CD4-positive, alpha-beta T cell treated with Interleukin-6 for 4 hours (primary cell): Measurements from ENCODE around the gene NGDN.
"Not testable (repeated sequence)": the region's sequence is repeated elsewhere in the genome, so short reads cannot be mapped to it uniquely, and the experiment has no call there.

Source experiments
- DNase-seq: peaks from one replicate; pipeline ENCODE4 v3.0.0-alpha.2; 2020; ENCODE audit warnings: mixed read lengths

The NGDN gene, protein sequence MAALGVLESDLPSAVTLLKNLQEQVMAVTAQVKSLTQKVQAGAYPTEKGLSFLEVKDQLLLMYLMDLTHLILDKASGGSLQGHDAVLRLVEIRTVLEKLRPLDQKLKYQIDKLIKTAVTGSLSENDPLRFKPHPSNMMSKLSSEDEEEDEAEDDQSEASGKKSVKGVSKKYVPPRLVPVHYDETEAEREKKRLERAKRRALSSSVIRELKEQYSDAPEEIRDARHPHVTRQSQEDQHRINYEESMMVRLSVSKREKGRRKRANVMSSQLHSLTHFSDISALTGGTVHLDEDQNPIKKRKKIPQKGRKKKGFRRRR

GRCh38 chr14:23469127-23469905 is at the start of gene NGDN:
NGDN (plus strand) TSS chr14:23469703; CDS start chr14:23469716, 13 bp downstream.
- DNase-seq, result peak; percentile 90

DNA sequence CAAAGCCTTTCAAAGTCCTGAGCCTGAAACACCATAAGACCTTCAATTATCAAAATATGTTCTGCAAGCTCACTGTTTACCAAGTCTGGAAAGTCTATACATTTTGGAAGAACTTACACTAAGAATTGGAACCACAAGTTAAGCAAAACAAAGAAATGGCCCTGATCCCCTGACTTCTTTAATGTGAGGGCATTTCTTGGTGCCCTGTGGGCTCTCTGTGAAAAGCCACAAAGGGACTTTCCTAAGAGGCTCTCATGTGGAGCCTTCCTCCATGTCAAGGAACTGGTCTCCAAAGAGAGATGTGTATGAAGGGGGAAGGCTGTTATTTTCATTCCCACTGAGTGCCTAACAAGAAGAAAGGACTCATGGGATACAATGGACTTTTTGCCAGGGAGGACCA is 47.9 kb upstream of the NGDN start:
- no peak for DNase-seq

DNA sequence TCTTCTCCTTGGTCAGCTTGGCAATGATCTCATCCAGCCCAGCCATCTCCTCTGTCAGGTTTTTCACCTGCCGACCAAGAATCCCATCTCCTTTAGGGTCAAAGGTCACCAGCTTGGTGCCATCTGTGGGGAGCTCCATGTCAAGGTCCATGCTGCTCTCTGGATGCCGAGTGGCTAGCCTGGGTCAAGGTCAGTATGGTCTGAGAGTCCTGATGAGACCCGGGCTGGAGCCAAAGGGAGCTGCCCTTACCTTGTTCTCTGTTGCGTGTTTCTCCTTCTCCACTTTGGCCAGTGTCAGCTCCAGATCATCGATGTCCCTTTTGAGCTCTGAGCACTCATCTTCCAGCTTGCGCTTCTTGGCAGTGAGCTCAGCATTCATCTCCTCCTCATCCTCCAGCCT is 45.8 kb upstream of the NGDN start:
- no peak for DNase-seq

- no peak for DNase-seq
Observed at GRCh38 chr14:23425169-23425568, 44.3 kb upstream of the NGDN start.

GRCh38 chr14:23425798-23426197 is 43.7 kb upstream of the NGDN start:
- not testable (repeated sequence) for DNase-seq

GRCh38 chr14:23428686-23429495 is 40.6 kb upstream of the NGDN start:
- no peak for DNase-seq

- no peak for DNase-seq
Observed at GRCh38 chr14:23430016-23430722, 39.3 kb upstream of the NGDN start.

- DNase-seq, result no peak
Observed at GRCh38 chr14:23430723-23431085, 38.8 kb upstream of the NGDN start.

DNA sequence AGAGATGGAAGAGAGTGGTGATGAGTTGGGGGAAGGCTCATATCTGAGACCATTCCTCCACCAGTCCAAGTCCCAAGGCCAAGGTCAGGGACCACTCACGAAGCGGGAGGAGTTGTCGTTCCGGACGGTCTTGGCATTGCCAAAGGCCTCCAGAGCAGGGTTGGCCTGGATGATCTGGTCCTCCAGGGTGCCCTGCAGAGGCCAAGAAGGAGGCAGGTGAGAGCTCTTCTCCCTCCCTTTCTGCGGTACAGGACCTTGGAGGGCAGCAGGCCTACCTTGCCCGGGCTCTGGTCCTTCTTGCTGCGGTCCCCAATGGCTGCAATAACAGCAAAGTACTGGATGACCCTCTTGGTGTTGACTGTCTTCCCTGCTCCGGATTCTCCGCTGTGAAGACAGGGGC is 38.0 kb upstream of the NGDN start:
- DNase-seq, result no peak

GRCh38 chr14:23432102-23432925 is 37.2 kb upstream of the NGDN start:
- DNase-seq, result no peak

- no peak for DNase-seq
Observed at GRCh38 chr14:23432946-23433345, 36.6 kb upstream of the NGDN start.

GRCh38 chr14:23433457-23433856 is 36.0 kb upstream of the NGDN start:
- DNase-seq, result no peak

DNA sequence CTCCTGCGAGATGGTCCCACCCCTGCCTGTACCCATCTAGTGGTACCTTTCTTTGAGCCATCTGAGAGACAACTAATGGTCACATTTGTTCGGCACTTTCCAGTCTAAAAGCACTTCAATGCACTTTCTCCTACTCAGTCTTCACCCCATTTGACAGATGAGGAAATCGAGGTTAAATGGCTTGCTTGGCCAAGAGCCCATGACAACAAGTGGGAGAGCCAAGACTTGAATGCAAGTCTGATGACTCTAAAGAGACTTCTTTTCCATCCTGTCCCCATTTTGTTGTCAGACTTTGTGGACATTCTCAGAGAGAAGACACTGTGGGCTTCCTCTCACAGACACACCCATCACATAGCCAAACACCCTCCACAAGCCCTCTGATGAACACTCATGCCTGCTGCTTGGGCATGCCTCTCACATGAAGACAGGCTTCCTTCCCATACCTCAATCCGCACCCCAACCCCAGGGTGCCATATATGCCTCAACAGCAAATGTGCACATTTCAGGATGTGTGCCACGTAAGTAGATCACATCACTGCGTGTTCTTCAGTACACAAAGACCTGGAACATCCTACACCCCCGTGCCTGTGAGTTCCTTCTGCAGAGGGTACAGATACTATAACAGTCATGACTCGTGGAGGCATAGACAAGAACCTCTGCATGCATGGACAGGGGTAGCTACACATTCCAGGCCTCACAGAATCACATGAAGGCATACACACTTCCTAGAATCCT is 34.8 kb upstream of the NGDN start:
- DNase-seq, result no peak

GRCh38 chr14:23435543-23436326 is 33.8 kb upstream of the NGDN start, which contains the start of gene MYH7:
MYH7 (minus strand) TSS chr14:23435660; CDS start chr14:23433732, 1,928 bp downstream.
- no peak for DNase-seq

DNA sequence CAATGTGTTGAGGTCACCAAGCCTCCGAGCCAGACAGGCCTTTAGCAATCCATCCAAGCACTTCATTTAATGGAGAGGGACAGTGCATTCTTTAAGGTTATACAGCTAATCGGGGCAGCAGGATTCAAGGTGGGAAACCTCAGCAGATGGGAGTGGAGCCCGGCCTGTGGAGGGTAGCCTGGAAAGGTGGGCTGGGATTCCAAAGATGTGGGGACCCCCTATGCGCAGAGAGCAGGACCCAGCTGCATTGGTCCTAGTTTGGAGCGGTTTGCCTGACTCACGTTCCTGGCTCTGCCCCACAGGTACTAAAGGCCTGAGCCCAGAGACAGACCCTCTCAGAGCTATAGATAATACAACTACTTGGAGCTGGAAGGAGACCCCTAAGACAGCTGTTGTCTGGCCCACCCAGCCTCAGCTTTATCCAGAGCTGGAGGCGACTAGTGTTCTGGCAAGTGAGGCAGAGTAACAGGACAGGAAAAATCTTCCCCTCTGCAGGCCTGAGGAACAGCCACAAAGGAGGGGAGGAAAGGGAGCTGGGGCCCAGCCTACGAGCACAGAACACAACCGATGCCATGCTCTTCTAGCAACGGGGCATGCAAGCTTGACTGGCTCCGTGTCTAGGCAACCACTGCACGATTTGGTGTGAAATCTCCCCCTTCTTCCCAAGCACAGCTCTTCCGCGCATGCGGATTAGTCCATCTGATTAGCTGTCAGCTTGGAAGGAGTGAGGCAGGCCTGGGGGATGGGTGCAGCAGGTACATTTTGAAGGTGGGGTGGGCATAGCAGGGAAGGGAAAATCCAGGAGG is 33.0 kb upstream of the NGDN start:
- no peak for DNase-seq

GRCh38 chr14:23437133-23438100 is 32.1 kb upstream of the NGDN start:
- no peak for DNase-seq

GRCh38 chr14:23438101-23438971 is 31.2 kb upstream of the NGDN start:
- DNase-seq, result no peak
